HepG2 (cell line): Measurements from ENCODE around the gene SLC50A1. TPM values are rescaled to one million over a fixed set of nuclear protein-coding genes. Genes with fewer than 3 reads are reported as not detected.

ENCODE experiments used
- AKNA ChIP-seq: sonication (generic); formaldehyde crosslinking; IDR thresholded peaks from 2 replicates; pipeline ENCODE4 v1.4.0; 2020; ENCODE audit warnings: missing genetic modification reagents, borderline replicate concordance
- EHMT2 ChIP-seq: fragments of 200-600 bp; sonication (generic); IDR thresholded peaks from 2 replicates; pipeline ENCODE4 v1.7.0; 2017; ENCODE audit warnings: antibody characterized with exemption, low read depth, low read length, borderline replicate concordance
- FOXO4 ChIP-seq: sonication (generic); formaldehyde crosslinking; conservative IDR thresholded peaks from 2 replicates; pipeline ENCODE4 v1.8.1; 2023; ENCODE audit warnings: missing genetic modification reagents
- GLI4 ChIP-seq: sonication (generic); formaldehyde crosslinking; IDR thresholded peaks from 2 replicates; pipeline ENCODE4 v1.5.1; 2020; ENCODE audit warnings: missing genetic modification reagents, mild to moderate bottlenecking, moderate library complexity, borderline replicate concordance
- HNRNPH1 ChIP-seq: fragments of 200-400 bp; formaldehyde crosslinking; optimal IDR thresholded peaks from 2 replicates; pipeline ENCODE3; 2017; ENCODE audit warnings: mild to moderate bottlenecking, low read depth, low read length
- HOXA3 ChIP-seq: sonication (generic); formaldehyde crosslinking; IDR thresholded peaks from 2 replicates; pipeline ENCODE4 v1.5.0; 2020; ENCODE audit warnings: missing genetic modification reagents
- KLF15 ChIP-seq: sonication (generic); formaldehyde crosslinking; IDR thresholded peaks from 2 replicates; pipeline ENCODE4 v1.8.1; 2023; ENCODE audit warnings: borderline replicate concordance, mild to moderate bottlenecking, inconsistent platforms, missing genetic modification reagents, mixed read lengths
- LCORL ChIP-seq, 2 experiments: fragments of 450-650 bp in 1 of 2; sonication (generic) in 1 of 2; formaldehyde crosslinking in 1 of 2; IDR thresholded peaks; 2 replicates each; pipeline versions ENCODE4 v1.5.0 to v1.6.1; 2017 to 2020; ENCODE audit warnings: antibody characterized with exemption in 1 of 2, missing genetic modification reagents in 1 of 2
- PHF21A ChIP-seq: sonication (generic); formaldehyde crosslinking; IDR thresholded peaks from 2 replicates; pipeline ENCODE4 v1.5.0; 2020; ENCODE audit warnings: mild to moderate bottlenecking, missing genetic modification reagents
- RBM22 ChIP-seq: fragments of 200-400 bp; formaldehyde crosslinking; optimal IDR thresholded peaks from 2 replicates; pipeline ENCODE3; 2017; ENCODE audit warnings: mild to moderate bottlenecking, low read length, moderate library complexity
- SNAPC5 ChIP-seq: sonication (generic); formaldehyde crosslinking; IDR thresholded peaks from 2 replicates; pipeline ENCODE4 v1.8.1; 2023; ENCODE audit warnings: mild to moderate bottlenecking, missing genetic modification reagents, borderline replicate concordance
- ZNF280D ChIP-seq: sonication (generic); formaldehyde crosslinking; IDR thresholded peaks from 2 replicates; pipeline ENCODE4 v1.5.1; 2020; ENCODE audit warnings: mild to moderate bottlenecking, missing genetic modification reagents
- ZNF607 ChIP-seq: sonication (generic); formaldehyde crosslinking; IDR thresholded peaks from 2 replicates; pipeline ENCODE4 v1.5.1; 2020; ENCODE audit warnings: missing genetic modification reagents, mild to moderate bottlenecking, borderline replicate concordance
- ZNF761 ChIP-seq: sonication (generic); formaldehyde crosslinking; conservative IDR thresholded peaks from 2 replicates; pipeline ENCODE4 v1.4.0; 2020; ENCODE audit warnings: mild to moderate bottlenecking, missing genetic modification reagents
- ZNF773 ChIP-seq: sonication (generic); formaldehyde crosslinking; IDR thresholded peaks from 2 replicates; pipeline ENCODE4 v1.4.0; 2020; ENCODE audit warnings: missing genetic modification reagents, borderline replicate concordance
- ZNF776 ChIP-seq: sonication (generic); formaldehyde crosslinking; IDR thresholded peaks from 2 replicates; pipeline ENCODE4 v1.4.0; 2020; ENCODE audit warnings: mild to moderate bottlenecking, missing genetic modification reagents
- ZSCAN5A ChIP-seq: sonication (generic); formaldehyde crosslinking; IDR thresholded peaks from 2 replicates; pipeline ENCODE4 v1.8.0; 2022; ENCODE audit warnings: mild to moderate bottlenecking, missing genetic modification reagents, borderline replicate concordance
- polyA plus RNA-seq, 8 experiments: library from polyadenylated mRNA; depleted of rRNA in 3 of 8; stranded (reverse) in 7 of 8; unstranded in 1 of 8; fragments of >200 nt; fragmentation: Illumina TruSeq in 4 of 8; extraction: Trizol in 4 of 8; gene quantifications; 2 replicates each; pipeline versions ENCODE4 v1.2.1 to v1.2.3, GENCODE V29; 2011 to 2016; ENCODE audit warnings: low read depth in 4 of 8, missing spikeins in 1 of 8, mixed read lengths in 1 of 8; ENCODE audit not compliant: insufficient read depth in 1 of 8
- total RNA-seq, 5 experiments: library from RNA; depleted of rRNA; stranded (reverse); fragments of >200 nt; fragmentation: Illumina TruSeq; extraction: Trizol; gene quantifications; 2 replicates each; pipeline ENCODE4 v1.2.3, GENCODE V29; 2016; ENCODE audit warnings: low read depth in 1 of 5

Gene SLC50A1
- total and polyA plus RNA-seq, 2 of the 13 experiments (the other 11 are each of a cell fraction or from before 2014, with no cell fraction given) = 22.5 to 46.8 TPM

- no peak for TF ChIP-seq ZNF280D (CRISPR knock-in tag)
- TF ChIP-seq ZNF776 (CRISPR knock-in tag) = peak; percentile 84
- TF ChIP-seq EHMT2 = no peak
- no peak for TF ChIP-seq SNAPC5 (CRISPR knock-in tag)
- no peak for TF ChIP-seq FOXO4
- TF ChIP-seq LCORL (IDR thresholded peaks at IDR 0.05) = no peak
- TF ChIP-seq LCORL (CRISPR knock-in tag; IDR thresholded peaks at IDR 0.05) = peak; percentile 49; the same call in 1 of the 2 replicates
- TF ChIP-seq RBM22 = peak; percentile 98
- peak; percentile 17; the same call in 1 of the 2 replicates for TF ChIP-seq ZNF607 (CRISPR knock-in tag)
- TF ChIP-seq ZNF761 = peak; percentile 95
- 0 out of 2 replicates have a peak, but pooled peaks have one; percentile 7 for TF ChIP-seq ZSCAN5A (CRISPR knock-in tag)
- peak; percentile 57 for TF ChIP-seq HOXA3 (CRISPR knock-in tag)
- TF ChIP-seq AKNA (CRISPR knock-in tag) = 0 out of 2 replicates have a peak, but pooled peaks have one; percentile 33
- peak; percentile 77 for TF ChIP-seq HNRNPH1
- 0 out of 2 replicates have a peak, but pooled peaks have one; percentile 15 for TF ChIP-seq ZNF773 (CRISPR knock-in tag)
- peak; percentile 51; the same call in 1 of the 2 replicates for TF ChIP-seq PHF21A (CRISPR knock-in tag)
- peak; percentile 94; the same call in 1 of the 2 replicates for TF ChIP-seq GLI4
- TF ChIP-seq KLF15 (CRISPR knock-in tag) = peak; percentile 60; the same call in 1 of the 2 replicates
Measured at GRCh38 chr1:155135415-155136028, at the start of gene SLC50A1 (continued).
